GM21529 (cell line): ENCODE measurements around the gene TRIL.

Source experiments
- ATAC-seq: cut with Tn5 transposase; IDR thresholded peaks from one replicate; pipeline ENCODE4 v1.9.1; 2021; ENCODE audit not compliant: unreplicated experiment

TRIL gene

DNA sequence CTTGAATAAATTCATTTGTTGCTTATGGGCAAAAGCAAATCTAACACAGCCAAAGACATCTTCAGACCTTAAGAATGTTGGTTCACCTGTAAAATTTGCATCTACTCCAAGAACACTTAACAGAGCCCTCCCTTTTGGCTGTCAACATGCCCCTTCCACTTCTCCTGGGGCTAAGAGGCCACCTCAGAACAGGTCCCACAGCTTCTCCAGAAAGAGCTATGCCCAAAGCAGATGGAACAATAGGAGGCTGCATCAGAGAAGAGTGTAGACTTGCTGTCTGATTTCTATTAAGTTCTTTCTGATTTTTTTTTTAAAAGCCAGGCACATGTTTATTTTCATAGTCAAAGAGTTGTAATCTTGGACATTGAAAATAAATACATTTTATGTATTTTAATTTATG, 26.1 kb upstream of the TRIL start:
- no peak for ATAC-seq

DNA sequence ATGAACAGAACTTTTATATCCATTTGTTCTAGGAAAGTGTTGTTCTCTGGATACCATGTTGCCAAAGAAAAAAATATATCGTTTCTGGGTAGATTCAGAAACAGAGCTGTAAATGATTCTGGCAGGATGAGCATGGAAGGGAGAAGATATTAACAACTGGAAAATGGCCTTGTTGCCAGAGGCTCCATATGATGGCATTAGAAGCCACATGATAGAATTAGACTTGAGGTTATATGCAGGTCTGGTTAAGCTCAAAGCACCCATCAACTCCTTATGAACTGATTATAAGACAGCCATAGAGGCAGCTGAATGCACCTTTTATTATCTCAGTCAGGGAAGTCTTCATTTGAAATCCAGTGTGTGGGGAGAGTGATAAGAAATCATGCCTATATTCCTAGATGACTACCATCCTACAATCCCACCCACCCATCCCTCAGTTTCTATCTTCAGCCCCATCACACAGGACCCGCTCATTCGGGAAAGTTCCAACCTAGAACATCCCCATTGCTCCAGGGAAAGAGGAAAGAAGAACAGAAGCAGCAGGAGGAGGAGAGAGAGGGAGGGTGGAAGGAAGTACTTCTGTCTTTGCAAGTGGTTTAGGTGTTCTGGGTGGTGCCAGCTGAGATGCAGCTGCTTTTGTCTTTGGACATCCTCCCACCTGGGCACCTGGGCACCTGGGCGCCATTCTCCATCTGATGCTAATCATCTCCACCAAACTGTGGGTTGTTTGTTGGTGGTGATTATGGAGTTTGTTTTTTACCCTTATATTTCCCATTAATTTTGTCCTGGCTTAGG, 25.5 kb upstream of the TRIL start:
- ATAC-seq: no peak

- ATAC-seq: no peak
Measured at GRCh38 chr7:28981161-28981465, 23.0 kb upstream of the TRIL start.

- no peak for ATAC-seq
Measured at GRCh38 chr7:28980451-28981160, 22.5 kb upstream of the TRIL start.

DNA sequence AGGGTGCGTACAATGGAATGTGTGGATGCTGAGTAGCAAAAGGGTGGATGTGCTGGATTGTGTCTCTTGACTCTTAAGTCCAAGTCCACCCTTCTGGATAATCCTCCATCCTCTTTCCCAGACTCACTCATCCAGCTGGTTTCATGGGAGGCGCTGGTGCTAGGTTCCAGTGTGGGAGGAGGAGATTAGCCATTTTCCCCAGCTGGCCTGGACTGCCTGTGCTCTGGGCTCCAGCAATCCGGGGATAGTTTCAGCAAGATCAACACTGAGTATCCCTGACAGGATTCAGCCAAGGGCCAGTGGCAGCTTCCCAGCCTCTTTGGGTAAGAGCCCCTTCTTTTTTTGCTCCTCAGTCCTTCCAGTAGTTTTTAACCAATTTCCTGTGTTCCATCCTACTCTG, 21.6 kb upstream of the TRIL start:
- ATAC-seq: no peak

GRCh38 chr7:28977881-28978280, 19.8 kb upstream of the TRIL start:
- ATAC-seq: no peak

GRCh38 chr7:28976022-28976421, 17.9 kb upstream of the TRIL start:
- no peak for ATAC-seq

- ATAC-seq: no peak
Measured at GRCh38 chr7:28973591-28973990, 15.5 kb upstream of the TRIL start.

- ATAC-seq: no peak
Measured at GRCh38 chr7:28964056-28964455, 5.9 kb upstream of the TRIL start.

- no peak for ATAC-seq
Measured at GRCh38 chr7:28961972-28962371, 3.8 kb upstream of the TRIL start.

GRCh38 chr7:28960071-28960840, 2.1 kb upstream of the TRIL start:
- no peak for ATAC-seq

DNA sequence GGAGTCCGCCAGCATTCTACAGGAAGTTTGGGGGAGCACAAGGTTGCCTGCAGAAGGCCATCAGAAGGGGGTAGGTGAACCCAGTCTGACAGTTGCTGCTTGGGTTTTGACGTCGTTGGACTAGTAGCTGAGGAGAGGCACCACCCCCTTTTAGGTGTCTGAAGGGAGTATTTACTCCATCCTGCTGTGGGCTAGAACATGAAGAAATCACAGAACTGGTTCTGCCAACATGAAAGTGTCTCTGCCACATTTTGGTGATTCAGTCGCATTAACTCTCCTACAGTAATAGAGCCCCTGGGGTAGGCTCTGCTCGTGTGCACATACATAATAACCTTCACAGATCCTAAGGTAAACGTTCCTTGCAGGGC, 834 bp upstream of the TRIL start:
- no peak for ATAC-seq

GRCh38 chr7:28957751-28958234, 337 bp downstream of the TRIL start:
- ATAC-seq: no peak

DNA sequence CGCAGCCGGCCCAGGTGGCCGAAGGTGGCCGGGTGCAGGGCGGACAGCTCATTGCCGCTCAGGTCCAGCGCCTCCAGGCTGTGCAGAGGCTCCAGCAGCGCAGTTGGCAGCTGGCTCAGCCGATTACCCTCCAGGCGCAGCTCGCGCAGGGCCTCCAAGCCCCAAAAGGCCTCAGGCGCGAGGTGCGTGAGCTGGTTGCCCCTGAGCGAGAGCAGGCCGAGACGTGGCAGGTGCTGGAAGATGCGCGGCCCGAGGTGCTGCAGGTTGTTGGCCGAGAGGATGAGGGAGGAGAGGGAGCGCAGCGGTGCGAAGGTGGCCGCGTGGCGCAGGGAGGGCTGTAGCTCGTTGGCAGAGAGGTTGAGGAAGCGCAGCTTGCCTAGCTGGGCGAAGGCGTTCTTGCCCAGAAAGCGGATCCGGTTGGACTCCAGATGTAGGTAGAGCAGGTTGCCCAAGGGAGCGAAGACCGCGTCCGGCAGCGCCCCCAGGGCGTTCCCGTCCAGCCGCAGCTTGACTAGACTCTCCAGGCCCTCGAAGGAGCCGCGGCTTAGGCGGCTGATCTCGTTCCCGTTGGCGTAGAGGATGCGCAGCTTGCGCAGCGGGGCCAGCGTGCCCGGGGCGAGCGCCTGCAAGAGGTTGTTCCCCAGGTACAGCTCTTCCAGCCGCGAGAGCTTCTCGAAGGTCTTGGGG, 923 bp downstream of the TRIL start:
- no peak for ATAC-seq

GRCh38 chr7:28956608-28957063, 1.5 kb downstream of the TRIL start:
- no peak for ATAC-seq

- ATAC-seq: no peak
Measured at GRCh38 chr7:28955718-28956607, 2.2 kb downstream of the TRIL start.

- ATAC-seq: no peak
Measured at GRCh38 chr7:28955356-28955717, 2.8 kb downstream of the TRIL start.

DNA sequence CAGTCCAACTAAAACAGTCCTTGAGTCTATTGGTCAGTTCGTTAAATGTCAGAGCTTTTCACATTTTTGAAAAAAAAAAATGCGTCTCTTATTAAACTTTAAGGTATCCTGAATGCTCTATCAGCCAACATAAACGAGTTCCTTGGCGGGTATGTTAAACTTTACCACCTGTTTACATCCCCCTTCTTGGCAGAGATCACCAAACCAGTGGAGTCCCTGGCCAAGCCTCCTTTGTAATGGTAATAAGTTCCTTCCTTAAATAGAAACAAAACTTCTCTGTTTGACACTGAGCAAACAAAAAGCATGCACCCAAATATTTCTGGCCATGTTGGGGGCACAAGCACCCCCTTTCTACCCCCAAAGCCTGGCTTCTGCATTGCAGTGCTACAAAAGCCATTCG, 3.2 kb downstream of the TRIL start:
- no peak for ATAC-seq

DNA sequence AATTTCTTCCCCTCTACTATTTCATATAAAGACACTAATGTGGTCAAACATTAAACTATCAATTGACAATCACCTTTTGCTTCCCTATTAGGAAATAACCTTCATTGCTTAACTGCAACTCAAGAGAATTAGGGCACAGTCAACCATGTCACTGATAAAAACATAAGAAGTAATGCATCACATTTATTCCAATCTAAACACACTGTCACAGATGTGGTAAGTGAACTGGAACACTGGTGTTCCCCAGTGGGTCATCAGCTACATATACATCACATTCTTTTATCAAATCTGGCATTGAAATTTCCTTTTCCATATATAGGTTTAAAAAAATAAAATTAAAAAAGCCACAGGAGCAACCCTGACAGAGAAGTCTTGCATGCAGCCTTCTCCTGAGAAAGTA, 3.7 kb downstream of the TRIL start:
- ATAC-seq: no peak

- ATAC-seq: no peak
Measured at GRCh38 chr7:28953633-28954032, 4.5 kb downstream of the TRIL start.
